ENCODE results near the gene POLA2. TPM values are rescaled to one million over a fixed set of nuclear protein-coding genes. Genes with fewer than 3 reads are reported as not detected.

POLA2 gene
- total and polyA plus RNA-seq, 2 donors (not counting 1 experiment from before 2014, with no cell fraction given), result 2.8 to 9.8 TPM

DNA sequence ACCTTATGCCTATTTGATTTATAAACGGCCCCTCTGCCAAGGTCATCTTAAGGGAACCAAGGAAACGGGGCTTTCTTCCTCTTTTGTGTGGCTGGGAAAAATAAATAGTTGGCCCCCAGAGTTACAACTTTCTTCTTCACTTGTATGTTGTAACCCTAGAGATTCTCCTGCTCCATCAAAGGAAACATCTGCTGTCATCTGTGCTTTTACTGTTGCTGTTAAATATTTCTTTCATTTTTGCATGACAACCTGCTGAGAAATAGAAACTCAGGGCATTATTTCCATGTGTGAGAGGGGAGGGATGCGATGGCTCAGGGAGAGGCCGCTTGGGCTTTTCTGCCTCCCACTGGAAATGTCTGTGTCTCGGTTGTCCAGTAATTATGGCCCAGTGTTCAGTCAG is 31.1 kb downstream of the POLA2 start:
- H3K4me2 ChIP-seq (ENCODE audit: extremely low read depth, insufficient read depth, low read length), result peak overlapping the region; percentile 61
- H3K27ac ChIP-seq (ENCODE audit: insufficient read depth, low read length), result peak overlapping the region; percentile 100
- H3K9ac ChIP-seq (ENCODE audit: insufficient read depth, low read length), result peak overlapping the region; percentile 60
- H3K79me2 ChIP-seq (ENCODE audit: control insufficient read depth, insufficient read depth, low read length), result no peaks in the 10 kb centered on the region
- DNase-seq (ENCODE audit: low read depth in 2 of 2), result peak in 1 of 2 donors; percentile 37
- H2AFZ ChIP-seq (ENCODE audit: low read length), result no peak overlapping the region
- H4K20me1 ChIP-seq (ENCODE audit: control insufficient read depth, extremely low read depth, insufficient read depth, low read length), result no peaks in the 10 kb centered on the region
- H3K27me3 ChIP-seq (ENCODE audit: control insufficient read depth, insufficient read depth, low read length), result no peaks in the 10 kb centered on the region
- TF ChIP-seq EZH2 (IDR thresholded peaks at IDR 0.05; ENCODE audit: low read length, missing control alignments) (no peak), CTCF (conservative IDR thresholded peaks at IDR 0.05 in 1 of 2, IDR thresholded peaks at IDR 0.05 in 1 of 2; ENCODE audit: low read depth in 1 of 2, low read length in 2 of 2) (no peak)
- peaks cover 44% of the 10 kb centered on the region for H3K4me1 ChIP-seq (ENCODE audit: control insufficient read depth, extremely low read depth, insufficient read depth, low read length)
- H3K4me3 ChIP-seq (replicated peaks in 1 of 4; ENCODE audit: control extremely low read depth in 1 of 4, insufficient read depth in 1 of 4, low read depth in 3 of 4, low read length in 4 of 4), result no peak overlapping the region
- H3K9me3 ChIP-seq (ENCODE audit: control insufficient read depth, insufficient read depth, low read depth, low read length), result no peaks in the 10 kb centered on the region
- H3K36me3 ChIP-seq (ENCODE audit: control insufficient read depth, insufficient read depth, low read length), result peaks cover 10% of the 10 kb centered on the region

DNA sequence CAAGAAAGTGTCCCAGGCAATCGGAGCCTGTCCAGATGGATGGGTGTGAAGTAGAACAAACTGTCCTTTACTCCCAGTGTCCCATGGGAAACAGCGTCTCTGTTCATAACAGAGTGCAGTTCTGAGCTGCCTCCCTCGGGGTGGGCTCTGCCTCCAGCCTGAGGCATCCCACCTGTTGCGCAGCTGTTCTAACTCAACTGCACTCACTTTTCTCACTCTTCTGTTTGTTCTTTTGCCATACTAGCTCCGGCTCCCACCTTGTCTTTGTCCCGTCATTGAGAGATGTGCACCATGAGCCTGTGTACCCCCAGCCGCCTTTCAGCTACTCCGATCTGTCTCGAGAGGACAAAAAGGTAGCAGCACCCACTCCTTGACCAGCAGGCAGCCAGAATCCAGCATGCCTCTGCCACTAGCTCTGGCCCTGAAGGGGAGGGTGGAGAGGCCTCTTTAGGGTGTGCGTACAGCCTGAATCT is 32.2 kb downstream of the POLA2 start:
- H3K36me3 ChIP-seq (ENCODE audit: control insufficient read depth, insufficient read depth, low read length), result peaks cover 10% of the 10 kb centered on the region
- H3K9me3 ChIP-seq (ENCODE audit: control insufficient read depth, insufficient read depth, low read depth, low read length), result no peaks in the 10 kb centered on the region
- no peak overlapping the region for H3K4me3 ChIP-seq (replicated peaks in 1 of 4; ENCODE audit: control extremely low read depth in 1 of 4, insufficient read depth in 1 of 4, low read depth in 3 of 4, low read length in 4 of 4)
- no peak overlapping the region for H2AFZ ChIP-seq (ENCODE audit: low read length)
- TF ChIP-seq EZH2 (IDR thresholded peaks at IDR 0.05; ENCODE audit: low read length, missing control alignments) (no peak), CTCF (conservative IDR thresholded peaks at IDR 0.05 in 1 of 2, IDR thresholded peaks at IDR 0.05 in 1 of 2; ENCODE audit: low read depth in 1 of 2, low read length in 2 of 2) (no peak)
- H3K27ac ChIP-seq (ENCODE audit: insufficient read depth, low read length), result peak overlapping the region; percentile 100
- peaks cover 49% of the 10 kb centered on the region for H3K4me1 ChIP-seq (ENCODE audit: control insufficient read depth, extremely low read depth, insufficient read depth, low read length)
- no peaks in the 10 kb centered on the region for H3K79me2 ChIP-seq (ENCODE audit: control insufficient read depth, insufficient read depth, low read length)
- no peak overlapping the region for H3K4me2 ChIP-seq (ENCODE audit: extremely low read depth, insufficient read depth, low read length)
- no peak overlapping the region for H3K9ac ChIP-seq (ENCODE audit: insufficient read depth, low read length)
- no peaks in the 10 kb centered on the region for H4K20me1 ChIP-seq (ENCODE audit: control insufficient read depth, extremely low read depth, insufficient read depth, low read length)
- no peaks in the 10 kb centered on the region for H3K27me3 ChIP-seq (ENCODE audit: control insufficient read depth, insufficient read depth, low read length)
- peak in 1 of 2 donors; percentile 84 for DNase-seq (ENCODE audit: low read depth in 2 of 2)

GRCh38 chr11:65295001-65295400 is 33.2 kb downstream of the POLA2 start:
- Histone ChIP-seq H3K9me3 (ENCODE audit: control insufficient read depth, insufficient read depth, low read depth, low read length) (no peaks in the 10 kb centered on the region), H3K36me3 (ENCODE audit: control insufficient read depth, insufficient read depth, low read length) (peaks cover 10% of the 10 kb centered on the region), H3K4me1 (ENCODE audit: control insufficient read depth, extremely low read depth, insufficient read depth, low read length) (peaks cover 49% of the 10 kb centered on the region), H3K9ac (ENCODE audit: insufficient read depth, low read length) (no peak overlapping the region), H4K20me1 (ENCODE audit: control insufficient read depth, extremely low read depth, insufficient read depth, low read length) (no peaks in the 10 kb centered on the region), H3K4me3 (replicated peaks in 1 of 4; ENCODE audit: control extremely low read depth in 1 of 4, insufficient read depth in 1 of 4, low read depth in 3 of 4, low read length in 4 of 4) (no peak overlapping the region), H3K79me2 (ENCODE audit: control insufficient read depth, insufficient read depth, low read length) (no peaks in the 10 kb centered on the region), H3K4me2 (ENCODE audit: extremely low read depth, insufficient read depth, low read length) (no peak overlapping the region), H2AFZ (ENCODE audit: low read length) (no peak overlapping the region), H3K27ac (ENCODE audit: insufficient read depth, low read length) (no peak overlapping the region), H3K27me3 (ENCODE audit: control insufficient read depth, insufficient read depth, low read length) (no peaks in the 10 kb centered on the region)
- no peak for DNase-seq (ENCODE audit: low read depth in 2 of 2)
- TF ChIP-seq CTCF (conservative IDR thresholded peaks at IDR 0.05 in 1 of 2, IDR thresholded peaks at IDR 0.05 in 1 of 2; ENCODE audit: low read depth in 1 of 2, low read length in 2 of 2) (no peak), EZH2 (IDR thresholded peaks at IDR 0.05; ENCODE audit: low read length, missing control alignments) (no peak)
